IPS-18a (cell line): Measurements from ENCODE around the gene CAP1.
"Not testable (repeated sequence)": the region's sequence is repeated elsewhere in the genome, so short reads cannot be mapped to it uniquely, and the experiment has no call there.

Experiments used
- H3K27ac ChIP-seq: one replicate; pipeline ENCODE4 v1.5.1; 2013; ENCODE audit warnings: low read length
- H3K27me3 ChIP-seq: one replicate; pipeline ENCODE4 v1.6.1; 2013; ENCODE audit warnings: mild to moderate bottlenecking, low read length; ENCODE audit not compliant: control insufficient read depth, insufficient read depth
- H3K36me3 ChIP-seq: one replicate; pipeline ENCODE4 v1.6.1; 2013; ENCODE audit warnings: low read depth, low read length; ENCODE audit not compliant: control insufficient read depth
- H3K4me1 ChIP-seq: one replicate; pipeline ENCODE4 v1.6.1; 2013; ENCODE audit warnings: low read depth, low read length; ENCODE audit not compliant: control insufficient read depth
- H3K4me3 ChIP-seq: one replicate; pipeline ENCODE4 v1.5.1; 2013; ENCODE audit warnings: low read length
- H3K9ac ChIP-seq: one replicate; pipeline ENCODE4 v1.6.1; 2013; ENCODE audit warnings: mild to moderate bottlenecking, low read length, moderate library complexity
- H3K9me3 ChIP-seq: one replicate; pipeline ENCODE4 v1.6.1; 2013; ENCODE audit warnings: low read depth, low read length; ENCODE audit not compliant: control insufficient read depth

The CAP1 gene

GRCh38 chr1:40067023-40067422, 26.5 kb downstream of the CAP1 start:
- Histone ChIP-seq H3K9ac (no peak overlapping the region), H3K9me3 (no peaks in the 10 kb centered on the region), H3K4me3 (no peak overlapping the region), H3K27me3 (no peaks in the 10 kb centered on the region), H3K4me1 (no peaks in the 10 kb centered on the region), H3K36me3 (peaks cover 91% of the 10 kb centered on the region), H3K27ac (no peak overlapping the region)

GRCh38 chr1:40067851-40068250, 27.3 kb downstream of the CAP1 start:
- Histone ChIP-seq H3K4me3 (no peak overlapping the region), H3K27me3 (no peaks in the 10 kb centered on the region), H3K36me3 (peaks cover 94% of the 10 kb centered on the region), H3K4me1 (no peaks in the 10 kb centered on the region), H3K9ac (no peak overlapping the region), H3K9me3 (no peaks in the 10 kb centered on the region), H3K27ac (no peak overlapping the region)

GRCh38 chr1:40072142-40072541, 31.6 kb downstream of the CAP1 start:
- peaks cover 78% of the 10 kb centered on the region for H3K36me3 ChIP-seq

GRCh38 chr1:40073062-40073461, 32.5 kb downstream of the CAP1 start:
- Histone ChIP-seq H3K9me3 (no peaks in the 10 kb centered on the region), H3K4me1 (no peaks in the 10 kb centered on the region), H3K9ac (no peak overlapping the region), H3K4me3 (no peak overlapping the region), H3K27me3 (no peaks in the 10 kb centered on the region), H3K36me3 (peaks cover 74% of the 10 kb centered on the region), H3K27ac (no peak overlapping the region)

More at GRCh38 chr1:40072142-40072541, 31.6 kb downstream of the CAP1 start:
- H3K9ac ChIP-seq, result no peak overlapping the region
- no peak overlapping the region for H3K27ac ChIP-seq
- no peaks in the 10 kb centered on the region for H3K9me3 ChIP-seq
- H3K4me1 ChIP-seq, result no peaks in the 10 kb centered on the region
- no peak overlapping the region for H3K4me3 ChIP-seq
- H3K27me3 ChIP-seq, result no peaks in the 10 kb centered on the region

GRCh38 chr1:40075266-40075665, 34.7 kb downstream of the CAP1 start:
- Histone ChIP-seq H3K4me3 (no peak overlapping the region), H3K9me3 (no peaks in the 10 kb centered on the region), H3K36me3 (peaks cover 71% of the 10 kb centered on the region), H3K4me1 (no peaks in the 10 kb centered on the region), H3K27ac (no peak overlapping the region), H3K27me3 (no peaks in the 10 kb centered on the region), H3K9ac (no peak overlapping the region)

- Histone ChIP-seq H3K27me3 (no peaks in the 10 kb centered on the region), H3K36me3 (peaks cover 55% of the 10 kb centered on the region), H3K27ac (no peak overlapping the region), H3K4me1 (no peaks in the 10 kb centered on the region), H3K9ac (no peak overlapping the region), H3K4me3 (no peak overlapping the region), H3K9me3 (no peaks in the 10 kb centered on the region)
Observed at GRCh38 chr1:40076895-40077312, 36.4 kb downstream of the CAP1 start.

- Histone ChIP-seq H3K27ac (no peak overlapping the region), H3K9ac (no peak overlapping the region), H3K9me3 (no peaks in the 10 kb centered on the region), H3K36me3 (peaks cover 48% of the 10 kb centered on the region), H3K4me1 (no peaks in the 10 kb centered on the region), H3K4me3 (no peak overlapping the region), H3K27me3 (no peaks in the 10 kb centered on the region)
Observed at GRCh38 chr1:40078512-40079333, 38.2 kb downstream of the CAP1 start.

- no peak overlapping the region for H3K9ac ChIP-seq
- H3K27me3 ChIP-seq, result no peaks in the 10 kb centered on the region
- peaks cover 50% of the 10 kb centered on the region for H3K36me3 ChIP-seq
- H3K27ac ChIP-seq, result no peak overlapping the region
- no peaks in the 10 kb centered on the region for H3K4me1 ChIP-seq
- no peak overlapping the region for H3K4me3 ChIP-seq
- H3K9me3 ChIP-seq, result no peaks in the 10 kb centered on the region
Observed at GRCh38 chr1:40079774-40080400, 39.4 kb downstream of the CAP1 start.

GRCh38 chr1:40081871-40082270, 41.3 kb downstream of the CAP1 start:
- no peak overlapping the region for H3K9ac ChIP-seq
- no peaks in the 10 kb centered on the region for H3K9me3 ChIP-seq
- no peaks in the 10 kb centered on the region for H3K27me3 ChIP-seq
- no peak overlapping the region for H3K4me3 ChIP-seq
- H3K4me1 ChIP-seq, result no peaks in the 10 kb centered on the region
- peaks cover 48% of the 10 kb centered on the region for H3K36me3 ChIP-seq
- H3K27ac ChIP-seq, result no peak overlapping the region

- H3K4me1 ChIP-seq, H3K4me3 ChIP-seq, H3K27me3 ChIP-seq, H3K27ac ChIP-seq, H3K9ac ChIP-seq, H3K9me3 ChIP-seq: not testable (repeated sequence)
- H3K36me3 ChIP-seq, result peaks cover 56% of the 10 kb centered on the region
Observed at GRCh38 chr1:40084750-40085149, 44.2 kb downstream of the CAP1 start.

GRCh38 chr1:40090652-40091355, 50.3 kb downstream of the CAP1 start:
- peaks cover 53% of the 10 kb centered on the region for H3K36me3 ChIP-seq
- H3K4me3 ChIP-seq, result no peak overlapping the region
- no peak overlapping the region for H3K9ac ChIP-seq
- no peaks in the 10 kb centered on the region for H3K27me3 ChIP-seq
- H3K4me1 ChIP-seq, result peaks cover under 1% of the 10 kb centered on the region
- no peaks in the 10 kb centered on the region for H3K9me3 ChIP-seq
- no peak overlapping the region for H3K27ac ChIP-seq
